Hematopoietic multipotent progenitor cell treated with erythropoietin and hydrocortisone succinate and interleukin-3 and kit ligand, for 17 days (in vitro differentiated cells): ENCODE data around the gene RMND5B.
A peak's percentile ranks its signal among the peaks of the same experiment; 100 is the strongest.

Source experiments
- DNase-seq: peaks from one replicate; pipeline ENCODE4 v3.0.0-alpha.2; 2015; ENCODE audit warnings: low spot score

Gene RMND5B

GRCh38 chr5:178131446-178131996, 707 bp downstream of the RMND5B start:
- DNase-seq = no peak

- DNase-seq = no peak
Observed at GRCh38 chr5:178136990-178137389, 6.2 kb downstream of the RMND5B start.

DNA sequence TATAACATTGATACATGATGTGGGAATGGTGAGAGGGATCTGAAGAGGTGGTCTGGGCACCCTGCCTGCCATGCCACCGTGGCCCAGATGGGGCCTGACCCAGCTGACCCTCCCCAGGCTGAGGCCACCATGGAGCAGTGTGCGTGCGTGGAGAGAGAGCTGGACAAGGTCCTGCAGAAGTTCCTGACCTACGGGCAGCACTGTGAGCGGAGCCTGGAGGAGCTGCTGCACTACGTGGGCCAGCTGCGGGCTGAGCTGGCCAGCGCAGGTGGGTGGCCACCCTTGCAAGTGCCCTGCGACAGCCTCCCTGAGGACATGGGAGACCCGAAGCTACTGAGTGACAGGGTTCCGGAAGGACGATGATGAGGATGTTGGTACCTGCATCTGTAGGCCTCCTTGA, 7.2 kb downstream of the RMND5B start:
- no peak for DNase-seq

DNA sequence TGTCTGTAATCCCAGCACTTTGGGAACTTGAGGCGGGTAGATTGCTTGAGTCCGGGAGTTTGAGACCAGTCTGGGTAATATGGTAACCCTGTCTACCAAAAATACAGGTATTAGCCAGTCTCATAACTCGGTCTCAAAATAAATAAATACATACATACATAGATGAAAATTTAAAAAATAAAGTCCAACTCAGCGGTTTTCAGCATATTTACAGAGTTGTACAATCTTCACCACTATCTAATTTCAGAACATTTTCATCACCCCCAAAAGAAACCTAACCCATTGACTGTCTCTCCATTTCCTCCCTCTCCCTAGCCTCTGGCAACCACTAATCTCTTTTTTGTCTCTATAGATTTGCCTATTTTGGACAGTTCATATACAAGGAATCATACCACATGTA, 10.7 kb downstream of the RMND5B start:
- no peak for DNase-seq

DNA sequence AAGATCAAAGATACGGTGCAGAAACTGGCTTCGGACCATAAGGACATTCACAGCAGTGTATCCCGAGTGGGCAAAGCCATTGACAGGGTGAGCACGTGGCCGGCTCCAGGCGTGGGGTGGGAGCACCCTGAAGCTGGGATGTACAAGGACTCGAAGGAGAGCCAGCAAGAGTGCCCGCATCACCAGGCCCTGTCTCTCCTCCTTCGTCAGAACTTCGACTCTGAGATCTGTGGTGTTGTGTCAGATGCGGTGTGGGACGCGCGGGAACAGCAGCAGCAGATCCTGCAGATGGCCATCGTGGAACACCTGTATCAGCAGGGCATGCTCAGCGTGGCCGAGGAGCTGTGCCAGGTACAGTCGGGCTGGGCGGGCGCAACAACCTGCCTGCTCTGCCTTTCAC, 11.8 kb downstream of the RMND5B start:
- DNase-seq = no peak

DNA sequence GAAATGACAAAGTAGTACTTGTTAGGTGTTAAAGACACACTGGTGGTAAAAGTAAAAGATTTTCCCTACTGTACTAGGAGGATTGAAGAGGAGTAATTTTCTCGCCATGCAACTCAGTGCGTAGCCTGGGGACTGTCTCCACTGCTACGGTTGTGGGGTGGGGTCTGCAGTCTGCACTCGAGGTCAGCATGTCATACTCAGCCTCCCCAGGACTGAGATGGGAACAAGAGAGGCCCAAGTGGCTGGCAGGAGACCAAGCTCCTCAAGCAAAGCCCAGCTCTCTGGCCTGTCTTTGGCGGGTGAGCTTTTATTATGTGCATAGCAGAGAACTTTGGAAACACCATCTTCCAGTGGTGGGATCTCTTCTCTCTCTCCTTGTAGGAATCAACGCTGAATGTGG, 12.4 kb downstream of the RMND5B start:
- no peak for DNase-seq

DNA sequence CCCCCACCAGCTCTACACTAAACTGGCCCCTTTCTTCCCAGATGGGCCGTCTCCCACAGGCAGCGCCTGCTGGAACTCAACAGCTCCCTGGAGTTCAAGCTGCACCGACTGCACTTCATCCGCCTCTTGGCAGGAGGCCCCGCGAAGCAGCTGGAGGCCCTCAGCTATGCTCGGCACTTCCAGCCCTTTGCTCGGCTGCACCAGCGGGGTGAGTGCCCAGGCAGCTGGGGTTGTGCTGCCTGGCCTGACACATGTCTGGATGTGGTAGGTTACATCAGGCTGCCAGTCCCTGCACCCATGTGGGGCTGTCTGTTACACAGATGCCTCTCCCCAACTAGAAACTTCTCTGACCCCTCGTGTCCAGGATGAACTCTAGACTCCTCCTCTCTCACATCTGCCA, 13.1 kb downstream of the RMND5B start:
- DNase-seq = no peak

DNA sequence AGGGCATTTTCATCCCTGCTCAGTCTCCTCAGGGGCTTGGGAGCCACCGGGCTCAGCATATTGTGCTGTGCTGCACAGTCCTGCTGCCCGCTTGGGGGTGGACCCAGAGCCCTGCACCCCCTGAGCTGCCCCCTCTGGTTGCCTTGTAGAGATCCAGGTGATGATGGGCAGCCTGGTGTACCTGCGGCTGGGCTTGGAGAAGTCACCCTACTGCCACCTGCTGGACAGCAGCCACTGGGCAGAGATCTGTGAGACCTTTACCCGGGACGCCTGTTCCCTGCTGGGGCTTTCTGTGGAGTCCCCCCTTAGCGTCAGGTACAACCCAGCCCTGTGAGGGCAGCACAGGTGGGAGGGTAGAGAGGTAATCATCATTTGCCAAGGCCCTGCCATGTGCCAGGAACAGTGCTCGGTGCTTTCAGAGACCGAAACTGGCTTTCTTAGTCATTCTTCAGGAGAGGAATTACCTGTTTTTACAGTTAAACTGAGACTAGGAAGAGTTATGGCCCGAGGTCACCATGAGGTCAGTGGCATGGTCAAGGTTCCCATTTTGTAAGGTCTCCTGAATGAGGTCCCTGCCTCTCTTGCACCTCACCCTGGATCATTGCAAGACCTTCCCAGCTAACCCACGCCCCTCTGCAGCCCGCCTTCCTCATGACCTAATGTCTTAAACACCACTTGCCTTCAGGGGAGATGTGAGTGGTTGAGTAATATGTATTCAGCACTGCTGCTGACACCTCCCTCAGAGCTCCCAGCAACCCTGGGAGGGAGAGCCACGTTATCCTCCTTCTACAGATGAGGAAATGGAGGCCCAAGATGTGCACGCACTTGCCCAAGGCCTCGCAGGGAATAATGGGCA, 15.4 kb downstream of the RMND5B start:
- peak; percentile 63 for DNase-seq

DNA sequence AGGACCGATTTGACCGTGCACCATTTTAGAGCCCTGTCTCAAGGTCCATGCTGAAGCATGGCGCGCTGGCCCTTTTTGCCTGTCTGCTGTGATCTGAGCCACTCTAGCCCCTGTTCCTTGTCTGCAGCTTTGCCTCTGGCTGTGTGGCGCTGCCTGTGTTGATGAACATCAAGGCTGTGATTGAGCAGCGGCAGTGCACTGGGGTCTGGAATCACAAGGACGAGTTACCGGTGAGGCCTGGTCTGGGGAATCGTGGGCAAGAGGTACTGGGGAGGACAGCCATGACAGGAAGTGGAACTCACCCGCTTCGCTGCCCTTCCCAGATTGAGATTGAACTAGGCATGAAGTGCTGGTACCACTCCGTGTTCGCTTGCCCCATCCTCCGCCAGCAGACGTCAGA, 16.6 kb downstream of the RMND5B start:
- DNase-seq = no peak

DNA sequence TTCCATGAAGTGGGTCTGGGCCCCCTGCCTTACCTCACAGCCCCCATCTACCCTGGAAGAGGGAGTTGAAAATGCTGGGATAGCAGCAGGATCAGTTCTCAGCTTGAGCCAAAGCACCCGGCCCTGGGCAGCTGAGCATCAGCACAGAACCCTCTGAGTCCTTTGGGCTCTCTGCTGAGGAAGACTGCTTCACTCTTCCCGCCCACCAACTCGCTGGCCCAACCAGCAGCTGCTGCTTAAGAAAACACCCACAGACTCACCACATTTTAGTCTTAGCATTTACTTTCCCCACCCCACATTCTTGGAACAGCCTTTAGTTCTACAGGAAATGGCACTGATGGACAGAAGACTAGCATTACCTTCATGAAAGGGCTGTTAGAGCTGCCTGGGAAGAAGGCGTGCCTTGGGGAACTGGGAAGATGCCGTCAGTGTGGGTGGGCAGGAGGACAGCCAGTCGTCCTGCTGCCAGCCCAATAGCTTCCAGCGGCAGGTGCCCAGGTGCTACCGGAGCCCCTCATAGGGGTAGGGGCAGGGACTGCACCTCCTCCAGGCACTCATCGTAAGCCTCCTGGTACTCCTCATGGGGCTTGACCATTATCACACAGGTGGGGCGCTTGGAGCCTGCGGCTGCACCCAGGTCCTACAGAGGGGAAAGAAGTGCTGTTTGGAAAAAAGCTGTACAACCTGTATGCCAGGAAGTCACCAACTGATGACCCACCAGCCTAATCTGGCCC, 18.6 kb downstream of the RMND5B start:
- DNase-seq = no peak

GRCh38 chr5:178150977-178151734, 20.3 kb downstream of the RMND5B start:
- no peak for DNase-seq

GRCh38 chr5:178152491-178153444, 22.0 kb downstream of the RMND5B start:
- no peak for DNase-seq

- peak; percentile 99 for DNase-seq
Observed at GRCh38 chr5:178153530-178154340, 22.9 kb downstream of the RMND5B start, which contains the start of gene NHP2. NHP2 (minus strand) TSS chr5:178153885; CDS start chr5:178153817, 68 bp downstream.

DNA sequence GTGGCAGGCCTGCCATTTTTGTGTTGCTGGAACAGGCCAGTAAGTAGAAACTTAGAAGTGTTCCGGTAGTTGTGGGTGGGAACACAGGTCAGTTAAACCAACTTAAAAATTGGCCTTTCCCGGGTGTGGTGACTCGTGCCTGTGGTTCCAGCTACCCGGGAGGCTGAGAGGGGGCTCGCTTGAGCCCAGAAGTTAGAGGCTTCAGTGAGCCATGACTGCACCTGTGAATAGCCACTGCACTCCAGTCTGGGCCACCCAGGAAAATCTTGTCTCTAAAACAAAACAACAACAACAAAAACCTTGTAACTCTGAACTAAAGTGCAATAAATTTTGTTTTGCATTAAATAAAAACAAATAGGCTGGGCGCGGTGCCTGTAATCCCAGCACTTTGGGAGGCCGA, 24.3 kb downstream of the RMND5B start:
- no peak for DNase-seq

DNA sequence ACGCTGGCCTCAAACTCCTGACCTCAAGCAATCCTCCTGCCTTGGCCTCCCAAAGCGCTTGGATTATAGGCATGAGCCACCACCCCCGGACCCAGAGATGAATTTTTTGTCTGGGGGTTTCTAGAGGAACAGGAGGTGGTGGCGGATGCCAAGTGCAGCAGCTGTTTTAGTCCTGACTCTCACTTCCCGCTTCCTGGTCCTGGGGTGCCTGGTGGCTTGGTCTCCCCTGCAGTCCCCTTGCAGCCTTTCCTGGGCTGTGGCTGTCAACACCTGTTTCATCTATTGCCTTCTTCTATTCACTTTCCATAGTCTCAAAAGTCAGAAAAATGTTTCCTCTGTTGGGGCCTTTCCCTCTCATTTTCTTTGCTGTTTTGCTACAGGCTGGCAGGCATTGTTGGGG, 29.4 kb downstream of the RMND5B start:
- no peak for DNase-seq

DNA sequence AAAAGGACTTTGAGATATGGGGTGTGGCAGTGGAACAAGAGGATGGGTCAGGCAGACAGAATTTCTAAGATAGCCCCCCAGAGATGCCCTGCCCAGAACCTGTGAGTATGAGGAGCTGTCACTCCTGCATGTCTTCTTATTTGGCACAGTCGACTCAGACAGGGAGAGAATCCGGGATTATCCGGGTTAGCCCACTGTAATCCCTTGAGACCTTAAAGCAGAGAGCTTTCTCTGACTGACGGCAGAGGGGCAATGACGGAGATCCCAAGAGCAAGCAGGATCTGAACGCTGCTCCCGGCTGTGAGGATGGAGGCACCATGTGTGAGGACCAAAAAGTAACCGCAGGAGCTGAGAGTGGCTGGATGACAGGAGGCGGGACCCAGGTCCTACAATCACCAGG, 31.7 kb downstream of the RMND5B start:
- DNase-seq = no peak

GRCh38 chr5:178163772-178164735, 33.2 kb downstream of the RMND5B start:
- peak; percentile 86 for DNase-seq

DNA sequence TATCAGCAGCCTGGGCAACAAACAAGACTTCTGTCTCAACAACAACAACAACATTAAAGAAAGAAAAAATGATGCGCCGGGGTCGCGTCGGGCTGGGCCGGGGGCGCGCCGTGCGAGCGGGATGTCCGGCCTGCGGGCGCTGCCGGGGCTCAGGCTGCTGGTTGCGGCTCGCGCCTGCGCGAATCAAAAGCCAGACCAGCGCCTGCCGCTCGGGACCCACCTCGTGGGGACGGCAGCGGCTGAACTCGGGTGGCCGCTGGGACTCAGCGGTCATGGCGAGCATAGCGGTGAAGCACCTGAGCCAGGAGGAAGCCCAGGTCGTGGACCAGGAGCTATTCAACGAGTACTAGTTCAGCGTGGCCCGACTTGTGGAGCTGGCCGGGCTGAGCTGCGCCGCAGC, 34.8 kb downstream of the RMND5B start:
- DNase-seq = no peak

- no peak for DNase-seq
Observed at GRCh38 chr5:178170455-178170854, 39.6 kb downstream of the RMND5B start.
